GM12872 (cell line): ENCODE measurements around the gene WNT3.

Experiments
- CTCF ChIP-seq: IDR thresholded peaks from 3 replicates; pipeline ENCODE4 v1.5.1; 2011; ENCODE audit warnings: low read depth, mild to moderate bottlenecking, low read length, moderate library complexity; ENCODE audit not compliant: insufficient read depth

WNT3 gene

DNA sequence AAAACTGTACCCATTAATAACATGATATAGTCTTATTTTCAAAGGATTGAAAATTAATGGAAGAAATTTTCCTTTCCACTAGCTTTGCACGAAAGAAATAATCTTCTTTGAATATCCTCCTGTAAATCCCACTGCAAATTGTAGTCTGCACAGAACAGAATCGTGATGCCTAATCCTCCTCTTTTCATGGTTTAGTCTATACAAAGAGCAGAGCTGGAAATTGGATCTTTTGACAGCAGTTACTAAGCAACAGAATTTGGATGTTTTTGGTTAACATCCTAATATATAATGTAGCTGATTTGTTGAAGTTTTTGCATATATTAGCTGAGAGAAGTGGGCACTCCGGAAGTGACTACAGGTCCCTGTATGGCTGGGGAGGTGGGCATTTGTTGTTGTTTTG, 98.6 kb downstream of the WNT3 start:
- no peak for TF ChIP-seq CTCF

GRCh38 chr17:46717999-46718398, 100.5 kb downstream of the WNT3 start:
- TF ChIP-seq CTCF, result no peak
